Measurements from ENCODE around the gene TNPO3.
A peak's percentile ranks its signal among the peaks of the same experiment; 100 is the strongest.

The TNPO3 gene

GRCh38 chr7:128933180-128933891, 121.6 kb downstream of the TNPO3 start:
- no peaks in the 10 kb centered on the region for H3K27me3 ChIP-seq (ENCODE audit: low read depth, low read length)
- peak overlapping the region; percentile 37; the same call in 1 of the 2 replicates for H2AFZ ChIP-seq (ENCODE audit: low read depth, low read length)
- peak overlapping the region; percentile 61 for H3K4me3 ChIP-seq (ENCODE audit: low read length)
- peak overlapping the region; percentile 89 for H3K27ac ChIP-seq (ENCODE audit: low read length)
- H3K36me3 ChIP-seq (replicated peaks; ENCODE audit: low read depth, low read length) = peaks cover 4% of the 10 kb centered on the region
- peak overlapping the region; percentile 82 for H3K9ac ChIP-seq (ENCODE audit: low read length)
- TF ChIP-seq CTCF (IDR thresholded peaks at IDR 0.05; ENCODE audit: low read depth, low read length) (no peak), EZH2phosphoT487 (IDR thresholded peaks at IDR 0.05; ENCODE audit: low read depth) (no peak)
- H4K20me1 ChIP-seq (ENCODE audit: insufficient read depth, low read length) = no peaks in the 10 kb centered on the region
- peak overlapping the region; percentile 98 for H3K4me2 ChIP-seq (ENCODE audit: low read length)
- peaks cover 53% of the 10 kb centered on the region for H3K4me1 ChIP-seq (ENCODE audit: low read length)
- H3K79me2 ChIP-seq (ENCODE audit: low read length) = peaks cover 37% of the 10 kb centered on the region
- no peaks in the 10 kb centered on the region for H3K9me3 ChIP-seq (ENCODE audit: insufficient read depth, low read length)

GRCh38 chr7:128932862-128933179, 122.1 kb downstream of the TNPO3 start:
- H3K4me1 ChIP-seq (ENCODE audit: low read length) = peaks cover 54% of the 10 kb centered on the region
- peak overlapping the region; percentile 82 for H3K9ac ChIP-seq (ENCODE audit: low read length)
- H3K4me3 ChIP-seq (ENCODE audit: low read length) = peak overlapping the region; percentile 61
- H3K27ac ChIP-seq (ENCODE audit: low read length) = peak overlapping the region; percentile 89
- H3K4me2 ChIP-seq (ENCODE audit: low read length) = peak overlapping the region; percentile 98
- peak overlapping the region; percentile 37; the same call in 1 of the 2 replicates for H2AFZ ChIP-seq (ENCODE audit: low read depth, low read length)
- H3K79me2 ChIP-seq (ENCODE audit: low read length) = peaks cover 31% of the 10 kb centered on the region
- H4K20me1 ChIP-seq (ENCODE audit: insufficient read depth, low read length) = no peaks in the 10 kb centered on the region
- no peaks in the 10 kb centered on the region for H3K9me3 ChIP-seq (ENCODE audit: insufficient read depth, low read length)
- H3K36me3 ChIP-seq (replicated peaks; ENCODE audit: low read depth, low read length) = no peaks in the 10 kb centered on the region
- no peaks in the 10 kb centered on the region for H3K27me3 ChIP-seq (ENCODE audit: low read depth, low read length)
- TF ChIP-seq CTCF (IDR thresholded peaks at IDR 0.05; ENCODE audit: low read depth, low read length) (no peak), EZH2phosphoT487 (IDR thresholded peaks at IDR 0.05; ENCODE audit: low read depth) (no peak)

- Histone ChIP-seq H3K4me3 (ENCODE audit: low read length) (peak overlapping the region; percentile 61), H2AFZ (ENCODE audit: low read depth, low read length) (no peak overlapping the region), H3K9me3 (ENCODE audit: insufficient read depth, low read length) (no peaks in the 10 kb centered on the region), H3K27me3 (ENCODE audit: low read depth, low read length) (no peaks in the 10 kb centered on the region), H3K4me1 (ENCODE audit: low read length) (peaks cover 52% of the 10 kb centered on the region), H3K4me2 (ENCODE audit: low read length) (peak overlapping the region; percentile 98), H3K27ac (ENCODE audit: low read length) (peak overlapping the region; percentile 89; the same call in 1 of the 2 replicates), H3K79me2 (ENCODE audit: low read length) (peaks cover 25% of the 10 kb centered on the region), H4K20me1 (ENCODE audit: insufficient read depth, low read length) (no peaks in the 10 kb centered on the region), H3K9ac (ENCODE audit: low read length) (peak overlapping the region; percentile 82; the same call in 1 of the 2 replicates), H3K36me3 (replicated peaks; ENCODE audit: low read depth, low read length) (no peaks in the 10 kb centered on the region)
- TF ChIP-seq EZH2phosphoT487 (IDR thresholded peaks at IDR 0.05; ENCODE audit: low read depth) (no peak), CTCF (IDR thresholded peaks at IDR 0.05; ENCODE audit: low read depth, low read length) (no peak)
Measured at GRCh38 chr7:128931965-128932861, 122.7 kb downstream of the TNPO3 start.

GRCh38 chr7:128931190-128931798, 123.6 kb downstream of the TNPO3 start:
- Histone ChIP-seq H3K4me2 (ENCODE audit: low read length) (no peak overlapping the region), H3K9ac (ENCODE audit: low read length) (no peak overlapping the region), H3K9me3 (ENCODE audit: insufficient read depth, low read length) (no peaks in the 10 kb centered on the region), H3K27ac (ENCODE audit: low read length) (no peak overlapping the region), H3K4me1 (ENCODE audit: low read length) (peaks cover 43% of the 10 kb centered on the region), H4K20me1 (ENCODE audit: insufficient read depth, low read length) (no peaks in the 10 kb centered on the region), H3K27me3 (ENCODE audit: low read depth, low read length) (no peaks in the 10 kb centered on the region), H3K4me3 (ENCODE audit: low read length) (no peak overlapping the region), H2AFZ (ENCODE audit: low read depth, low read length) (no peak overlapping the region), H3K36me3 (replicated peaks; ENCODE audit: low read depth, low read length) (no peaks in the 10 kb centered on the region), H3K79me2 (ENCODE audit: low read length) (peaks cover 18% of the 10 kb centered on the region)
- TF ChIP-seq CTCF (IDR thresholded peaks at IDR 0.05; ENCODE audit: low read depth, low read length) (no peak), EZH2phosphoT487 (IDR thresholded peaks at IDR 0.05; ENCODE audit: low read depth) (no peak)

All from OCI-LY3 (cell line).